HCT116 (cell line): ENCODE measurements around the gene SSX2IP.

Experiments used
- CBX3 ChIP-seq: IDR thresholded peaks from 2 replicates; pipeline ENCODE4 v1.6.1; 2012; ENCODE audit warnings: low read depth
- CEBPB ChIP-seq: IDR thresholded peaks from 2 replicates; pipeline ENCODE4 v1.6.1; 2012; ENCODE audit warnings: low read depth
- CTCF ChIP-seq, 3 experiments: fragments of 200-600 bp in 1 of 3; sonication (generic) in 1 of 3; IDR thresholded peaks in 2 of 3; conservative IDR thresholded peaks in 1 of 3; 2 replicates each; pipeline ENCODE4 v1.5.1; 2012 to 2017; ENCODE audit warnings: low read depth in 2 of 3, low read length in 2 of 3, antibody characterized with exemption in 1 of 3, borderline replicate concordance in 1 of 3, control low read depth in 1 of 3, mild to moderate bottlenecking in 1 of 3, mixed read lengths in 1 of 3, mixed run types in 1 of 3, moderate library complexity in 1 of 3; ENCODE audit not compliant: insufficient read depth in 1 of 3
- EGR1 ChIP-seq: IDR thresholded peaks from 2 replicates; pipeline ENCODE4 v1.6.1; 2012; ENCODE audit warnings: low read depth
- EZH2 ChIP-seq: fragments of 200-600 bp; sonication (generic); IDR thresholded peaks from 2 replicates; pipeline ENCODE4 v1.6.1; 2017; ENCODE audit warnings: antibody characterized with exemption, mixed run types
- EZH2phosphoT487 ChIP-seq: fragments of 200-600 bp; IDR thresholded peaks from 2 replicates; pipeline ENCODE4 v1.6.1; 2018; ENCODE audit warnings: antibody characterized with exemption, borderline replicate concordance
- JUND ChIP-seq: IDR thresholded peaks from 2 replicates; pipeline ENCODE4 v1.6.1; 2012
- POLR2A ChIP-seq: IDR thresholded peaks from 2 replicates; pipeline ENCODE4 v1.7.0; 2011; ENCODE audit warnings: borderline replicate concordance; ENCODE audit not compliant: insufficient read depth, insufficient read length; ENCODE audit errors: extremely low read depth
- POLR2AphosphoS5 ChIP-seq: IDR thresholded peaks from 2 replicates; pipeline ENCODE4 v1.6.1; 2011; ENCODE audit warnings: mild to moderate bottlenecking, low read depth, low read length, moderate library complexity
- RAD21 ChIP-seq: IDR thresholded peaks from 2 replicates; pipeline ENCODE4 v1.6.1; 2012; ENCODE audit warnings: low read depth, mild to moderate bottlenecking
- REST ChIP-seq: IDR thresholded peaks from 2 replicates; pipeline ENCODE4 v1.6.1; 2012; ENCODE audit warnings: low read depth
- TCF7L2 ChIP-seq: IDR thresholded peaks from 2 replicates; pipeline ENCODE4 v1.7.0; 2011; ENCODE audit warnings: borderline replicate concordance, inconsistent platforms; ENCODE audit not compliant: insufficient read depth, insufficient read length; ENCODE audit errors: extremely low read depth

- no peak for TF ChIP-seq CBX3
- no peak for TF ChIP-seq CTCF (IDR thresholded peaks at IDR 0.05 in 2 of 3, conservative IDR thresholded peaks at IDR 0.05 in 1 of 3; ENCODE audit: borderline replicate concordance in 1 of 3, insufficient read depth in 1 of 3, low read depth in 2 of 3, low read length in 2 of 3)
- TF ChIP-seq POLR2AphosphoS5, result no peak
- no peak for TF ChIP-seq JUND
- no peak for TF ChIP-seq POLR2A
- no peak for TF ChIP-seq EGR1
- TF ChIP-seq RAD21, result no peak
- TF ChIP-seq TCF7L2, result no peak
- no peak for TF ChIP-seq EZH2phosphoT487
- TF ChIP-seq REST, result no peak
- no peak for TF ChIP-seq CEBPB
- no peak for TF ChIP-seq EZH2
Measured at GRCh38 chr1:84738237-84738636, 48.0 kb upstream of the SSX2IP start.
